Choroid plexus epithelial cell (primary cell): ENCODE measurements around the gene PDK2.

Experiments
- DNase-seq: peaks from one replicate; pipeline ENCODE4 v3.0.0-alpha.2; 2010; ENCODE audit warnings: low read depth
- H3K4me3 ChIP-seq: 2 replicates; pipeline ENCODE4 v1.5.1; 2011; ENCODE audit warnings: low read depth, mild to moderate bottlenecking, control low read depth, low read length, moderate library complexity
- CTCF ChIP-seq: conservative IDR thresholded peaks from 2 replicates; pipeline ENCODE4 v1.5.1; 2011; ENCODE audit warnings: low read depth, mild to moderate bottlenecking, control low read depth, inconsistent platforms, low read length, moderate library complexity

PDK2 gene

GRCh38 chr17:50129728-50130558 is 34.8 kb downstream of the PDK2 start, which contains the start of gene SAMD14:
TSS of gene SAMD14 (minus strand) at chr17:50130160. CDS start at chr17:50124959, 5,201 bp downstream.
- no peak for TF ChIP-seq CTCF
- peak; percentile 66 for DNase-seq
- H3K4me3 ChIP-seq: peak within 1 kb of the TSS; percentile 57

- H3K4me3 ChIP-seq: peak overlapping the region; percentile 57
- TF ChIP-seq CTCF: no peak
- DNase-seq: no peak
Observed at GRCh38 chr17:50130559-50131305, 35.6 kb downstream of the PDK2 start.

GRCh38 chr17:50132104-50132794 is 37.1 kb downstream of the PDK2 start:
- no peak overlapping the region for H3K4me3 ChIP-seq
- TF ChIP-seq CTCF: no peak

GRCh38 chr17:50133028-50133768 is 38.0 kb downstream of the PDK2 start:
- DNase-seq: no peak
- H3K4me3 ChIP-seq: no peak overlapping the region
- no peak for TF ChIP-seq CTCF

More at GRCh38 chr17:50132104-50132794, 37.1 kb downstream of the PDK2 start:
- no peak for DNase-seq

- no peak overlapping the region for H3K4me3 ChIP-seq
- no peak for TF ChIP-seq CTCF
- DNase-seq: no peak
Observed at GRCh38 chr17:50133769-50134099, 38.6 kb downstream of the PDK2 start.
